ENCODE data around the gene CALR3. TPM values are rescaled to one million over a fixed set of nuclear protein-coding genes. Genes with fewer than 3 reads are reported as not detected.

CALR3 gene
- polyA plus RNA-seq, 1 experiment: not detected

DNA sequence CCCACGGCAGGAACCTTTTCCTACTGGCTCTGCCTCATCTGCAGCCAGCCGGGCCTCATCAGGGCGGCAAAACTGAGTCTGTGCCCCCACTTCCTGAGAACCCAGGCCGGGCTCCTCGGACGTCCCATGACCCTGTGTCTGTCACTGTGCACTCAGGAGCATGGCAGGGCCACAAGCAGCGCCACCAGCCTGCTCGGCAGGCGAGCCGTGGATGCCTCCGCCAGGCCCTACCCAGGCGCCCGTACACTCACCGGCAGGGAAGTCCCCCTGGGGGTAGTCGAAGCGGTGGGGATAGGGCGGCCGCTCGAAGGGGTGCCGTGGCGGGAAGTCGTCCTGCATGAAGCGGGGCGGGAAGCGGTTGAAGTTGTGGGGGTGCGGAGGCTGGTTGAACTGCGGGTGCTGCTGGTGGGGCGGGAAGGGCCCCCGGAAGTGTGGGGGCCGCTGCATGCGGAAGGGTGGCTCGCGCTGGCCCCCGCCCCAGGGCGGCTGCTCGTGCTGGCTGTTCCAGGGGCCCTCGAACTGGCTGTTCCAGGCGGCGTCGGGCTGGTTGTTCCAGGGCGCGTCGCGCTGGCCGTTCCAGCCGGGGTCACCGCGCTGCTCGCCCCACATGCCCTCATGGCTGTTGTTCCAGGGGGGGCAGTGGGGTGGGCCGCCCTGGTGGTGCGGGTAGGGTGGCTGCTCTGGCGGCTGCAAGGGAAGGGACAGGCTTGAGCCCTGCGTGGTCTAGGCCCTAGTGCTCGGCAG is 29.2 kb upstream of the CALR3 start:
- no peaks in the 10 kb centered on the region for H3K27me3 ChIP-seq (ENCODE audit: control insufficient read depth, insufficient read depth, low read length)
- ChIA-PET POLR2A (interaction anchor here (1.0 kb wide), 1 partner anchor 17 kb away, joined by 4 read pairs; the partner anchor contains the start of gene CHERP), CTCF (no interaction called here)
- DNase-seq (ENCODE audit: low read depth, low spot score): no peak
- no peak overlapping the region for H3K27ac ChIP-seq (ENCODE audit: low read depth, low read length)
- no peak overlapping the region for H3K4me3 ChIP-seq (ENCODE audit: low read depth, low read length)
- no peaks in the 10 kb centered on the region; the same call in 1 of the 2 replicates for H3K9me3 ChIP-seq (ENCODE audit: control insufficient read depth, insufficient read depth, low read length)
- TF ChIP-seq, protein P1, sequence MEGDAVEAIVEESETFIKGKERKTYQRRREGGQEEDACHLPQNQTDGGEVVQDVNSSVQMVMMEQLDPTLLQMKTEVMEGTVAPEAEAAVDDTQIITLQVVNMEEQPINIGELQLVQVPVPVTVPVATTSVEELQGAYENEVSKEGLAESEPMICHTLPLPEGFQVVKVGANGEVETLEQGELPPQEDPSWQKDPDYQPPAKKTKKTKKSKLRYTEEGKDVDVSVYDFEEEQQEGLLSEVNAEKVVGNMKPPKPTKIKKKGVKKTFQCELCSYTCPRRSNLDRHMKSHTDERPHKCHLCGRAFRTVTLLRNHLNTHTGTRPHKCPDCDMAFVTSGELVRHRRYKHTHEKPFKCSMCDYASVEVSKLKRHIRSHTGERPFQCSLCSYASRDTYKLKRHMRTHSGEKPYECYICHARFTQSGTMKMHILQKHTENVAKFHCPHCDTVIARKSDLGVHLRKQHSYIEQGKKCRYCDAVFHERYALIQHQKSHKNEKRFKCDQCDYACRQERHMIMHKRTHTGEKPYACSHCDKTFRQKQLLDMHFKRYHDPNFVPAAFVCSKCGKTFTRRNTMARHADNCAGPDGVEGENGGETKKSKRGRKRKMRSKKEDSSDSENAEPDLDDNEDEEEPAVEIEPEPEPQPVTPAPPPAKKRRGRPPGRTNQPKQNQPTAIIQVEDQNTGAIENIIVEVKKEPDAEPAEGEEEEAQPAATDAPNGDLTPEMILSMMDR (IDR thresholded peaks at IDR 0.05; ENCODE audit: low read depth, low read length): no peak

DNA sequence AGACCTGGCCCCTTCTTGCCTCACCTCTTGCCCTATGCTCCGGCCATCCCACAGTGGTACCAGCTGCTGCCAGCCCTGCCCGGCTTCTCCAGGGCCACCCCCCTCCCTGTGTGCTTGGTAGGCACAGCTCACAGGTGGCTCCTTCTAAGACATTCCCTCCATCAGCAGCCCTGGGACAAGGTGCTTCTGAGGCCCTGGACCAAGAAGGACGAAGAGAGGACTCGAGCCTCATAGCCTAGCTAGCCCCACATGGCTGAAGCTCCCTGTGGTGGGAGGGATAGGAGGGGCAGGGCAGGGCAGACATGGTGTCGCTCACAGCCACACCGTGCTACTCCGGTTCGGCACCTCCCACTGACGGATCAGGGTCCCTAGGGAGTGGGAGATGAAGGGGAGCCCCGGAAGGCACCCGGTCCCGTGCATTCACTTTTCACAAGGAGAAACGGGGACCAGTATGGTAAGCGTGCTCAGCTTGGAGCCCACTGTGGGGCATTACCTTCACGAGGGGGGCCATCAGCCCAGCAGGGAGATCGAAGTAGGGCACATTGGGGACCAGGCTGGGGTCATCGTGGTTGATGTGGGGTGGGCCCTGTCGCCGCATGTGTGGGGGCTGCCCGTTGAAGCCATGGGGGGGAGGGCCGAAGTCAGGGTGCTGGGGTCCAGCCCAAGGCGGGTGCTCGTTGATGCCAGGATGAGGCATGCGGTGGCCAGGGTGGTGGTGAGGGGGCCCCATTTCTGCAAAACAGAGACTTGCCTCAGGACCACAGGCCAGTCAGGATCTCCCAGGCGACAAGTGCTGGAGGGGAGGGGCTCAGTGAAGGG is 26.8 kb upstream of the CALR3 start:
- Histone ChIP-seq H3K27ac (ENCODE audit: low read depth, low read length) (no peak overlapping the region), H3K9me3 (ENCODE audit: control insufficient read depth, insufficient read depth, low read length) (no peaks in the 10 kb centered on the region; the same call in 1 of the 2 replicates), H3K27me3 (ENCODE audit: control insufficient read depth, insufficient read depth, low read length) (no peaks in the 10 kb centered on the region), H3K4me3 (ENCODE audit: low read depth, low read length) (no peak overlapping the region)
- TF ChIP-seq, protein P1 (IDR thresholded peaks at IDR 0.05; ENCODE audit: low read depth, low read length): no peak
- POLR2A ChIA-PET: interaction anchor here (0.7 kb wide), 1 partner anchor 53 kb away, joined by 7 read pairs; no protein-coding TSS in a partner anchor
- no peak for DNase-seq (ENCODE audit: low read depth, low spot score)
- CTCF ChIA-PET: interaction anchor here (0.6 kb wide), 1 partner anchor 14 kb away, joined by 3 read pairs; no protein-coding TSS in a partner anchor

DNA sequence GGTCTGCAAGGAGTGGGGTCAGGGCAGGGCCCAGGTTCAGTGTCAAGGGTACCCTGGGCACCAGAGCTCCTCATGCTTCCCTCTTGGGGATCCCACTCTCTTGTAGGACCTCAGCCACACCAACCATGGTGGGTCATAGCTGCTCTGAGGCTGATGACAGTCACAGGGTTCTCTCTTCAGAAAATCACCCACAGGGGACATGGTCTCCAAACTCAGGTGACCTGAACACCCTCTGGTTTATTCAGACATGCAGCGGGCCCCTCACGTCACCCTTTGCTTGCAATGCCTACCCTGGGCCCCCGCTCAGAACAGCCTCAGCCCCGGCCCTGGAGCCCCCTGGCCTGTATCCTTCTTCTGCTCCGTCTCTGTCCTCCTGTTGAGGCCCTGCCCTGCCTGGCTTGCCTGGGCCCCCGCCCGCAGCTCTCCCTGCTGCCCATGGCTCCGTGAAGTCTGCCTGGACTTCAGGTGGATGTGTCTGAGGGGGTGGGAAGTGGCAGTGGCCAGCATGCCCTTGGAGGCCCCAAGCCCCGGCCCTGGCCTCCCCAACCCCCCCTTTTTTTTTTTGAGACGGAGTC is 25.8 kb upstream of the CALR3 start:
- H3K27ac ChIP-seq (ENCODE audit: low read depth, low read length): no peak overlapping the region
- H3K4me3 ChIP-seq (ENCODE audit: low read depth, low read length): no peak overlapping the region
- TF ChIP-seq, protein P1 (IDR thresholded peaks at IDR 0.05; ENCODE audit: low read depth, low read length): no peak
- POLR2A ChIA-PET: interaction anchor here (0.7 kb wide), 1 partner anchor 53 kb away, joined by 7 read pairs; no protein-coding TSS in a partner anchor
- DNase-seq (ENCODE audit: low read depth, low spot score): no peak
- H3K9me3 ChIP-seq (ENCODE audit: control insufficient read depth, insufficient read depth, low read length): no peaks in the 10 kb centered on the region; the same call in 1 of the 2 replicates
- H3K27me3 ChIP-seq (ENCODE audit: control insufficient read depth, insufficient read depth, low read length): no peaks in the 10 kb centered on the region
- CTCF ChIA-PET: interaction anchor here (0.6 kb wide), 1 partner anchor 15 kb away, joined by 3 read pairs; no protein-coding TSS in a partner anchor

DNA sequence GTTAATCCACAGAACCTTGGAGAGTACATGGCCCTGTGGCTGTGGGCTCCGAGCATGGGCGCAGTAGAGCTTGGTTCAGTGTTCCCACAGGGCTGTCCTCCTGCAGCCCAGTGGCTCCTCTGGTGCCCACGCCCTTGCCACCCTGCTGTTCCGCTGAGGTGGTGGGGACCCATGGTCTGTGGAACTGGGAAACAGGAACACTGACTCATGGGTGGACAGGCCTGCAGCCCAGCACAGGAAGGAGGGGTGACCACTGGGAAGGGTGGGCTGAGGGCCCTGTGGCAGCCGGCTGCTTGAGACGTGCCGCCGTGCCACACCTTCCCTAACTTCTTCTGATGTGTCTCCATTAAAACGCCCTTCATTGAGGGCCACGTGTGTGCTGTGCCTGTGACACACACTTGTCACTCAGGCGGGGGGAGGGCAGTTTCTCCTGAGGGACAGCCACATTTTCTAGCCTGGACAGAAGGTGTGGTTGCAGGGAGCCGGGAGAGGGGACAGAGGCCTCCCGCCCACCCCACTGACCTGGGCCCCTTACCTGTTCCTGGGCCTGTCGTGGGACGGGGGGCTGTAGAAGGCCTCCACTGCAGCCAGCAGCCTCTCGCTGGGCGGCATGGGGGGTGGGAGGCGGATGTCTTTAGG is 25.1 kb upstream of the CALR3 start:
- no peak overlapping the region for H3K4me3 ChIP-seq (ENCODE audit: low read depth, low read length)
- TF ChIP-seq, protein P1 (IDR thresholded peaks at IDR 0.05; ENCODE audit: low read depth, low read length): no peak
- POLR2A ChIA-PET: no interaction called here
- CTCF ChIA-PET: no interaction called here
- no peak for DNase-seq (ENCODE audit: low read depth, low spot score)
- H3K9me3 ChIP-seq (ENCODE audit: control insufficient read depth, insufficient read depth, low read length): no peaks in the 10 kb centered on the region; the same call in 1 of the 2 replicates
- H3K27ac ChIP-seq (ENCODE audit: low read depth, low read length): no peak overlapping the region
- no peaks in the 10 kb centered on the region for H3K27me3 ChIP-seq (ENCODE audit: control insufficient read depth, insufficient read depth, low read length)

All from AG04450 (cell line).